HCT116 (cell line): ENCODE results near the gene ZNF322. TPM values are rescaled to one million over a fixed set of nuclear protein-coding genes. Genes with fewer than 3 reads are reported as not detected.

ENCODE experiments used
- ATAC-seq: fragments of 200-7000 bp; cut with Tn5 transposase; 2 replicates; pipeline ENCODE4 v1.9.1; 2020; ENCODE audit warnings: mild to moderate bottlenecking, moderate library complexity
- BruUV-seq: library from RNA; stranded (reverse); fragments of 400-500 nt; replicated peaks from 2 replicates; lab custom pipeline; 2021; lab: Mats Ljungman, UMichigan
- CTCF ChIA-PET: fragments of 300-600 bp; sonication (Branson Sonifier 250); formaldehyde crosslinking; loops from one replicate; lab custom pipeline; 2021; ENCODE audit warnings: antibody characterized with exemption; lab: Charles Lee
- POLR2A ChIA-PET: fragments of 300-600, 350-600 bp; sonication (Branson Sonifier 250); formaldehyde crosslinking; loops from one replicate; lab custom pipeline; 2021; ENCODE audit warnings: antibody characterized with exemption; lab: Charles Lee
- RAD21 ChIA-PET, 2 experiments: fragments of 300-600 bp; sonication (Branson Sonifier 250); formaldehyde crosslinking; loops; one replicate each; lab custom pipeline; 2023; ENCODE audit warnings: low total read pairs in 2 of 2; ENCODE audit not compliant: uncharacterized antibody in 2 of 2, unreplicated experiment in 2 of 2, low non-redundant PET in 1 of 2; lab: Charles Lee
- DNase-seq: peaks from one replicate; pipeline ENCODE4 v3.0.0-alpha.2; 2010; ENCODE audit warnings: low read depth, low spot score
- H2AFZ ChIP-seq: fragments of 200-600 bp; shearing (Covaris generic), sonication (generic); 2 replicates; pipeline ENCODE4 v1.6.1; 2017; ENCODE audit warnings: low read depth, mixed run types, mixed read lengths, antibody characterized with exemption, low read length; ENCODE audit not compliant: poor library complexity, severe bottlenecking
- H3K27ac ChIP-seq: 2 replicates; pipeline ENCODE4 v1.5.1; 2012; ENCODE audit warnings: low read depth, low read length
- H3K27me3 ChIP-seq: fragments of 200-600 bp; sonication (generic); 2 replicates; pipeline ENCODE4 v1.6.1; 2016; ENCODE audit warnings: mixed run types, low read length, mixed read lengths; ENCODE audit not compliant: insufficient read depth
- H3K36me3 ChIP-seq, 2 experiments: fragments of 200-500 bp in 1 of 2; fragments of 200-600 bp in 1 of 2; sonication (Bioruptor generic) in 1 of 2; sonication (generic) in 1 of 2; 2 replicates each; pipeline versions ENCODE4 v1.5.1 to v1.6.1; 2014 to 2016; ENCODE audit warnings: low read length in 2 of 2, inconsistent platforms in 1 of 2, mixed read lengths in 1 of 2, mixed run types in 1 of 2; ENCODE audit not compliant: insufficient read depth in 2 of 2, control insufficient read depth in 1 of 2
- H3K4me1 ChIP-seq, 2 experiments: fragments of 200-600 bp in 1 of 2; sonication (generic) in 1 of 2; 2 replicates each; pipeline versions ENCODE4 v1.5.1 to v1.6.1; 2012 to 2017; ENCODE audit warnings: low read length in 2 of 2, inconsistent platforms in 1 of 2, mild to moderate bottlenecking in 1 of 2, mixed read lengths in 1 of 2, mixed run types in 1 of 2, moderate library complexity in 1 of 2; ENCODE audit not compliant: insufficient read depth in 2 of 2, control insufficient read depth in 1 of 2
- H3K4me2 ChIP-seq: fragments of 200-600 bp; sonication (generic); 2 replicates; pipeline ENCODE4 v1.6.1; 2017; ENCODE audit warnings: mixed run types, low read length, mixed read lengths
- H3K4me3 ChIP-seq, 2 experiments: fragments of 200-600 bp in 1 of 2; sonication (generic) in 1 of 2; replicated peaks in 1 of 2; 2 replicates each; pipeline ENCODE4 v1.5.1; 2011 to 2016; ENCODE audit warnings: low read length in 2 of 2, control low read depth in 1 of 2, low read depth in 1 of 2, mild to moderate bottlenecking in 1 of 2, mixed read lengths in 1 of 2, mixed run types in 1 of 2
- H3K79me2 ChIP-seq: fragments of 200-600 bp; sonication (generic); 2 replicates; pipeline ENCODE4 v1.6.1; 2017; ENCODE audit warnings: mild to moderate bottlenecking, mixed run types, low read length, moderate library complexity, mixed read lengths; ENCODE audit not compliant: insufficient read depth
- H3K9ac ChIP-seq: fragments of 200-600 bp; sonication (generic); 2 replicates; pipeline ENCODE4 v1.6.1; 2016; ENCODE audit warnings: low read length, mixed read lengths
- H3K9me2 ChIP-seq: fragments of 200-600 bp; sonication (generic), shearing (Covaris generic); 2 replicates; pipeline ENCODE4 v1.6.1; 2017; ENCODE audit warnings: mixed run types, mild to moderate bottlenecking, moderate library complexity; ENCODE audit not compliant: insufficient read depth
- H3K9me3 ChIP-seq, 2 experiments: fragments of 200-500 bp in 1 of 2; fragments of 200-600 bp in 1 of 2; sonication (Bioruptor generic) in 1 of 2; sonication (generic) in 1 of 2; 2 replicates each; pipeline ENCODE4 v1.6.1; 2014 to 2017; ENCODE audit warnings: low read length in 2 of 2, mixed read lengths in 2 of 2, inconsistent platforms in 1 of 2, low read depth in 1 of 2, mild to moderate bottlenecking in 1 of 2, mixed run types in 1 of 2, moderate library complexity in 1 of 2; ENCODE audit not compliant: control insufficient read depth in 1 of 2, insufficient read depth in 1 of 2
- H4K20me1 ChIP-seq: fragments of 200-600 bp; sonication (generic), shearing (Covaris generic); 2 replicates; pipeline ENCODE4 v1.6.1; 2017; ENCODE audit warnings: mixed run types, mild to moderate bottlenecking, moderate library complexity; ENCODE audit not compliant: insufficient read depth
- CEBPB ChIP-seq: IDR thresholded peaks from 2 replicates; pipeline ENCODE4 v1.6.1; 2012; ENCODE audit warnings: low read depth
- EGR1 ChIP-seq: IDR thresholded peaks from 2 replicates; pipeline ENCODE4 v1.6.1; 2012; ENCODE audit warnings: low read depth
- ELF1 ChIP-seq: IDR thresholded peaks from 2 replicates; pipeline ENCODE4 v1.6.1; 2012; ENCODE audit warnings: low read depth, borderline replicate concordance
- EZH2 ChIP-seq: fragments of 200-600 bp; sonication (generic); IDR thresholded peaks from 2 replicates; pipeline ENCODE4 v1.6.1; 2017; ENCODE audit warnings: antibody characterized with exemption, mixed run types
- FOSL1 ChIP-seq: IDR thresholded peaks from 2 replicates; pipeline ENCODE4 v1.6.1; 2012; ENCODE audit warnings: low read depth
- JUND ChIP-seq: IDR thresholded peaks from 2 replicates; pipeline ENCODE4 v1.6.1; 2012
- RAD21 ChIP-seq: IDR thresholded peaks from 2 replicates; pipeline ENCODE4 v1.6.1; 2012; ENCODE audit warnings: low read depth, mild to moderate bottlenecking
- SRF ChIP-seq: IDR thresholded peaks from 2 replicates; pipeline ENCODE4 v1.6.1; 2012; ENCODE audit warnings: low read depth
- intact Hi-C: fragments of 100-400 bp; cut with micrococcal nuclease; formaldehyde crosslinking; loops from 2 replicates; pipeline ENCODE4 v1.10.0; 2022
- total RNA-seq: library from RNA; stranded (reverse); gene quantifications from one replicate; pipeline ENCODE4 v1.2.1, GENCODE V29; 2021; ENCODE audit not compliant: unreplicated experiment
- TF ChIP-seq, protein P1 (sequence below): IDR thresholded peaks from 2 replicates; pipeline ENCODE4 v1.6.1; 2012
- TF ChIP-seq, protein P2 (sequence below): IDR thresholded peaks from 2 replicates; pipeline ENCODE4 v1.6.1; 2011; ENCODE audit warnings: mild to moderate bottlenecking, low read length, moderate library complexity; ENCODE audit not compliant: insufficient replicate concordance; ENCODE audit errors: extremely low read depth

The ZNF322 gene
- total RNA-seq, 1 experiment from 2014 or later = 22.9 TPM

GRCh38 chr6:26604026-26604425 lies 55.5 kb downstream of the ZNF322 start:
- Histone ChIP-seq H3K4me3 (no peak overlapping the region), H3K36me3 (peaks cover 2 to 10% of the 10 kb centered on the region in 2 experiments; a peak in 1 of 4 replicates), H3K9ac (no peak overlapping the region), H3K9me3 (no peaks in the 10 kb centered on the region), H3K27ac (no peak overlapping the region), H4K20me1 (no peaks in the 10 kb centered on the region), H3K79me2 (no peaks in the 10 kb centered on the region), H3K27me3 (no peaks in the 10 kb centered on the region), H3K4me2 (no peak overlapping the region), H3K9me2 (no peaks in the 10 kb centered on the region), H2AFZ (no peak overlapping the region), H3K4me1 (no peaks in the 10 kb centered on the region; a peak in 1 of 4 replicates)
- POLR2A ChIA-PET = no interaction called here
- TF ChIP-seq, protein P1, sequence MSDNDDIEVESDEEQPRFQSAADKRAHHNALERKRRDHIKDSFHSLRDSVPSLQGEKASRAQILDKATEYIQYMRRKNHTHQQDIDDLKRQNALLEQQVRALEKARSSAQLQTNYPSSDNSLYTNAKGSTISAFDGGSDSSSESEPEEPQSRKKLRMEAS = no peak
- TF ChIP-seq EZH2 (no peak), ELF1 (no peak), FOSL1 (no peak), JUND (no peak), RAD21 (no peak), CEBPB (no peak), SRF (no peak), EGR1 (no peak)
- TF ChIP-seq, protein P2, sequence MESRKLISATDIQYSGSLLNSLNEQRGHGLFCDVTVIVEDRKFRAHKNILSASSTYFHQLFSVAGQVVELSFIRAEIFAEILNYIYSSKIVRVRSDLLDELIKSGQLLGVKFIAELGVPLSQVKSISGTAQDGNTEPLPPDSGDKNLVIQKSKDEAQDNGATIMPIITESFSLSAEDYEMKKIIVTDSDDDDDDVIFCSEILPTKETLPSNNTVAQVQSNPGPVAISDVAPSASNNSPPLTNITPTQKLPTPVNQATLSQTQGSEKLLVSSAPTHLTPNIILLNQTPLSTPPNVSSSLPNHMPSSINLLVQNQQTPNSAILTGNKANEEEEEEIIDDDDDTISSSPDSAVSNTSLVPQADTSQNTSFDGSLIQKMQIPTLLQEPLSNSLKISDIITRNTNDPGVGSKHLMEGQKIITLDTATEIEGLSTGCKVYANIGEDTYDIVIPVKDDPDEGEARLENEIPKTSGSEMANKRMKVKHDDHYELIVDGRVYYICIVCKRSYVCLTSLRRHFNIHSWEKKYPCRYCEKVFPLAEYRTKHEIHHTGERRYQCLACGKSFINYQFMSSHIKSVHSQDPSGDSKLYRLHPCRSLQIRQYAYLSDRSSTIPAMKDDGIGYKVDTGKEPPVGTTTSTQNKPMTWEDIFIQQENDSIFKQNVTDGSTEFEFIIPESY = no peak
- DNase-seq (no peak), ATAC-seq (no peak)
- CTCF ChIA-PET = no interaction called here
- BruUV-seq = no TSS peak
- intact Hi-C loops = no loop called here
- RAD21 ChIA-PET = no interaction called here
